Dermis microvascular lymphatic vessel endothelial cell (primary cell): ENCODE measurements around the gene GP1BB. TPM values are rescaled to one million over a fixed set of nuclear protein-coding genes. Genes with fewer than 3 reads are reported as not detected.
"Not testable (repeated sequence)": the region's sequence is repeated elsewhere in the genome, so short reads cannot be mapped to it uniquely, and the experiment has no call there.

Experiments
- DNase-seq, 2 donors: peaks; one replicate each; pipeline versions ENCODE4 v3.0.0 to v3.0.0-alpha.2; 2010; ENCODE audit warnings: low read depth in 2 of 2
- total RNA-seq: library from RNA; depleted of rRNA; stranded (reverse); fragments of >200 nt; gene quantifications from 2 replicates; pipeline ENCODE4 v1.2.1, GENCODE V29; 2014

Gene GP1BB
- total RNA-seq, 1 donor from 2014 or later = 2.7 TPM

DNA sequence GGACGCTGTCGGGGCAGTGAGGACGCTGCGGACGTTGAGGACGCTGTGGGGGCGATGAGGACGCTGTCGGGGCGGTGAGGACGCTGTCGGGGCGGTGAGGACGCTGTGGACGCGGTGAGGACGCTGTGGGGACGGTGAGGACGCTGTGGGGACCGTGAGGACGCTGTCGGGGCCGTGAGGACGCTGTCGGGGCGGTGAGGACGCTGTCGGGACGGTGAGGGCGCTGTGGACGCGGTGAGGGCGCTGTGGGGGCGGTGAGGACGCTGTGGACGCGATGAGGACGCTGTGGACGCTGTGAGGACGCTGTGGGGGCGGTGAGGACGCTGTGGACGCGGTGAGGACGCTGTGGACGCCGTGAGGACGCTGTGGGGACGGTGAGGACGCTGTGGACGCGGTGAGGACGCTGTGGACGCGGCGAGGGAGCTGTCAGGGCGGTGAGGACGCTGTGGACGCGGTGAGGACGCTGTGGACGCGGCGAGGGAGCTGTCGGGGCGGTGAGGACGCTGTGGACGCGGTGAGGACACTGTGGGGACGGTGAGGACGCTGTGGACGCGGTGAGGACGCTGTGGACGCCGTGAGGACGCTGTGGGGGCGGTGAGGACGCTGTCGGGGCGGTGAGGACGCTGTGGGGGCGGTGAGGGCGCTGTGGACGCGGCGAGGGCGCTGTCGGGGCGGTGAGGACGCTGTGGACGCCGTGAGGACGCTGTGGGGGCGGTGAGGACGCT is 2.9 kb downstream of the GP1BB start:
- DNase-seq = not testable (repeated sequence)

DNA sequence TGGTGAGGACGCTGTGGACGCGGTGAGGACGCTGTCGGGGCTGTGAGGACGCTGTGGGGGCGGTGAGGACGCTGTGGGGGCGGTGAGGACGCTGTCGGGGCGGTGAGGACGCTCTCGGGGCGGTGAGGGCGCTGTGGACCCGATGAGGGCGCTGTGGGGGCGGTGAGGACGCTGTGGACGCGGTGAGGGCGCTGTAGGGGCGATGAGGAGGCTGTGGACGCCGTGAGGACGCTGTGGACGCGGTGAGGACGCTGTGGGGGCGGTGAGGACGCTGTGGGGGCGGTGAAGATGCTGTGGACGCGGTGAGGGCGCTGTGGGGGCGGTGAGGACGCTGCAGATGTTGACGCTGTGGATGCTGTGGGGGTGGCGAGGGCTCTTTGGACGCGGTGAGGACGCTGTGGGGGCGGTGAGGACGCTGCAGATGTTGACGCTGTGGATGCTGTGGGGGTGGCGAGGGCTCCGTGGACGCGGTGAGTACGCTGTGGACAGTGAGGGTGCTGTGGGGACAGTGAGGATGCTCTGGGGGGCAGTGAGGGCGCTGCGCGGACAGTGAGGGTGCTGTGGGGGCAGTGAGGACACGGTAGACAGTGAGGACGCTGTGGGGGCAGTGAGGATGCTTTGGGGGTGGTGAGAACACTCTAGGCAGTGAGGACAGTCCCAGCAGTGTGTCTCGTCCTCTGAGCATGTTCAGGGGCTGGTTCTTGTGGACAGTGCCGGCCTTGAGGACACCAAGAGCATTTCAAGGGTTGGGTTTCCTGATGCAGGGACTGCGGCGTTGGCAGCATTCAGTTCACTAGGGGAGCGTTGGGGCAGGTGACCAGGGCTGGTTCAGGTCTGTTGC is 4.2 kb downstream of the GP1BB start:
- no peak for DNase-seq

DNA sequence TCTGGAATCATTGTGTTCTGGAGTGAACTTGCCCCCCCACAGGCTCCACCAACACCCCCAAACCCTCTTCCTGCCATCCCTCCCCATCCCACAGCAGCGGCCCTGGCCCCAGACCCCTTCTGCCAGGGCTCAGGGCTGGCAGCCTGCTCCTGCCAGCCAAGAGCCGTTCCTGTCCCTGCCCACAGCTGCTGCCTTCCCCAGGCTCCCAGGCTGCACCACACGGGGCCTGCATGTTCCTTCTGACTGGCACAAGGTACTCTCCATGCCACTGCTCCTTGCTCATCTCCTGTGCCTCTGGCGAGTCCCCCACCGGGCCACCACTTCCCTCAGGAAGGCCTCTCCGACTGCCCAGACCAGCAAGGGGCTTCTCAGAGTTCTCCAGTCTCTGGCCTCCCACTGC is 4.9 kb downstream of the GP1BB start:
- no peak for DNase-seq

DNA sequence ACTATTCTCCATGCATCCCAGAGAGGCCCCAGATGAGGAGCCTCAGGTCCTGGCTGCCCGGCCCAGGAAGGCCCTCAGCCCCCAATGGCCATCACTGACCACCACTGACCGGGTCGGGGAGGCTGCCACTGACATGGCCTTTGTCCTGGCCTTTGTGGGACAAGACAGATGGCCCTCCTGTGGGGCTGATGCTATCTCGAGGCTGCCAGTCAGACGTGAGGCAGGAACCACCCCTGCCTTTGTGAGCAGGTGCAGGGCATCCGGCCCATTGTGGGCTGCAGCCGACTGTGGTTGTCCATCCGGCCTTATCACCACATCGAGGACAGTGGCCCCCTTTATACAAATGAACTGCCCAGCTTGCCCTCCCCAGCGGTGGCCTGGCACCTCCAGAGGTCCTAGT is 5.5 kb downstream of the GP1BB start:
- no peak for DNase-seq

GRCh38 chr22:19729507-19729906 is 6.2 kb downstream of the GP1BB start:
- DNase-seq = no peak

DNA sequence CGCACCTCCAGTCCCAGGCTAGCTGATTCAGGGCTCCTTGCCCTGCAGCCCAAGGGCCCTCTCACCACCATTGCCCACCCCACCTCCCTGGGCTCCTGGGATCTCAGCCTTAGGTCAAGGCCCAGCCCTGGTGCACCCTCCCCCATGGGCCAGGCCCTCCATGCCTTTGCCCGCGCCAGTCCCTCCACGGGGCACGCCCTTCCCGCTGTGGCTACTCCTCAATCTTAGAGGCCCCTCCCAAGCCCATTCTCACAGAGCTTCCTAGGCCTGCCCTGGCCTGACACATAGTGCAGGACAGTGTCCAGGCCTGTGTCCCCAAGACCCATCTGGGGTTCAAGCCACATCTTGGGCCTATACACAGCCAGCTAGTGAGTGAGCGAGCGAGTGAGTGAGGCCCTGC is 6.9 kb downstream of the GP1BB start:
- no peak for DNase-seq

GRCh38 chr22:19730655-19731360 is 7.5 kb downstream of the GP1BB start:
- peak; percentile 55 to 76 for DNase-seq

- no peak for DNase-seq
Observed at GRCh38 chr22:19731361-19732135, 8.2 kb downstream of the GP1BB start.

DNA sequence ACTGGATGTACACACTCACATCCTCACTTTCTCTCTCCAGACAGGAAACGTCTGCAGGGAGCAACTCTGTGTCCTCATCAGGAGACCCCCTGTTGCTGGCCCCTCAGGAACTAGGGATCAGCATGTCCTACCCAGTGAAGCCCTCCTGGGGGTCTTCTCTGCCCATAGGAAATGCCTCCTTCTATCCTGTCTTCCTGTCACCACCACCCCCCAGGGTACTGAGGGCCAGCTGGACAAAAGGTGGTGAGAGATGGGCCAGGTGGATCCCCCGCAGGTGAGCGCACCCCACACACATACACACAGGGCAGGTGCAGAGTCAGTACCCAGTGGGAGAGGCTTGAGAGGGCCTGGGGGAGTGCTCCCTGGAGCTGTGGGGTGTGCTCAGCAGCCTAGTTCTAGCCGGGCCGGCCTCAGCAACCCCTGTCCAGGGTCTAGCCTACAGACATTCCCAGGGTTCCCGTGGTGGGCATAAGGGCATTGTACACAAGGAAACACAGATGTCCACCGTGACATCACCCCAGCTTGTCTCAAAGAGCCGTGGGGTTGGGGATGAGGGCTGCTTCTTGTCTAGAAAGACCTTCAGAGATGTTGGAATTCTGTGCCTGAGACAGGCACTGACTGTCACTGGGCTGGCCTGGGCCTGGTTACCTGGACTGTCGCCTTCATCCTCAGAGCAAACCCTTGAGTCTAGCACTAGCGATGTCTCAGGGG is 9.2 kb downstream of the GP1BB start:
- DNase-seq = no peak

DNA sequence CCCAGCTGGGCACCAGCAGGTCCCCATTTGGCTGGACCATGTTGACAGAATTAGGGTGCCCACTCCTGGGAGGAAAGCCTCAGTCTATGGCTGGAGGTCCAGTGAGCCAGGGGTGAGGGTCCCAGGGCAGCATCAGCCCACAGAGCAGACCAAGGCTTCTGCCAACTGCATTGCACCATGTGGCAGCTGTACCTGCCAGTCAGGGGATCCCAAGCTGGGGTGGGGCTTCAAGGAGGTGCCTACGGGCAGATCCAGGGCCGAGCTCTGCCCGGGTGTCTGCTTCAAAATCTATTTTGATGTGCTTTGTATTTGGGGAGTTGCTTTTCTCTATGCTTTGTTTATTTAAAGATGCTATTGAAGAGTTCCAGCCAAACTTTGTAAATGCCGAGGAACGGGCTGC is 10.4 kb downstream of the GP1BB start:
- DNase-seq = no peak

DNA sequence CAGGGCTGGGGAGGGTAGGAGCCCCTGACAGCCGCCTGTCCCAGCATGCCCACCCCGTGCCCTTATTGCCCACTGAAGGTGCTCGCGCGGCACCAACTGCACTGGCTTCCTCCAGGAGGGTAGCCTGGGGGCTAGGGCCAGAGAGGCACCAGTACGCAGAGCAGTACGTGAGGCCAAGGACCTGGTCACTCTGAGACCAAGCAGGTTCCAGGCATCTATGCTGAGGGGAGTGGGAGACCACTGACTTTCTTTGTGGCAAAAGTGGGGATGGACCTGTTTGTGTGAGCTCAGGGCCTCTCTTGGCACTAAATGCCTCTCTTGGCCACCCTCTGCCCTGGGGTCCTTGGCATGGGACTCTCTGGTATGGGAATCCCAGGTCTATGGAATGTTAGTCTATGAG is 10.8 kb downstream of the GP1BB start:
- DNase-seq = no peak

GRCh38 chr22:19734837-19735382 is 11.6 kb downstream of the GP1BB start:
- no peak for DNase-seq

- no peak for DNase-seq
Observed at GRCh38 chr22:19735665-19736510, 12.5 kb downstream of the GP1BB start.

- DNase-seq = no peak
Observed at GRCh38 chr22:19737846-19738663, 14.7 kb downstream of the GP1BB start.

DNA sequence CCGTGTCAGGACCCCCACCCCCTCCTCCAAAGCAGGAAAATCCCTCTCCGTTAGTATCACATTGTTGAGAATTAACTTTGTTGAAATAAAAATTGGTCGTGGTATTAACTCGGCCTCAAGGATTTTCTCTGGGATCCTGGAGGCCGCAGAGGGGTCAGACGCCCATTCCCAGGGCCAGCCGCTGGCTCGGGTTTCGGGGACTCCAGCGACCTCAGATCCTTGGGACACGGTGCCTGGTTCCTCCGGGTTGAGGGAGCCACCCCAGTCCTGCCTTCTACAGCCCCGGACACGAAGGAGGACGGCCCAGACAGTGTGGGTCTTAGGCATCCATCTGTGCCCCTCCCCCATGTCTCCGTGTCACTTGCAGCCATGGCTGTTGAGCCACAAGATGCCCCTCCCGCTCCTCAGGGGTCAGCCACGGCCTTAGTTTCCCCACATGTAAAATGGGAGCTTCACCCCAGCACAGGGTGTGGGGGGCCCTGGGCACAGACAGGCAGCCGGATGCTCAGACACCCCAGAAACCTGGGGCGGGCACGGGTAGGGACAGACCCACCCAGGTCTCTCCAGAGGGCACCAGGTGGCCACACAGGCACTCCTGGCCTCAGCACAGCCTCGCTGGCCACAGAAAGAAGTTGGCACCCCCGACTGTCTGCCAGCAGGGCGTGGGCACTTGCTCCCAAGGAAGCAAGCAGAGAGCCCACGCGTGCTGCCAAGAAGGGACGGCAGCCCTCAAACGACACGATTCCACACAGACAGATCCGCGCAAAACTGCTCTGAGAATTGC is 15.5 kb downstream of the GP1BB start:
- DNase-seq = no peak

DNA sequence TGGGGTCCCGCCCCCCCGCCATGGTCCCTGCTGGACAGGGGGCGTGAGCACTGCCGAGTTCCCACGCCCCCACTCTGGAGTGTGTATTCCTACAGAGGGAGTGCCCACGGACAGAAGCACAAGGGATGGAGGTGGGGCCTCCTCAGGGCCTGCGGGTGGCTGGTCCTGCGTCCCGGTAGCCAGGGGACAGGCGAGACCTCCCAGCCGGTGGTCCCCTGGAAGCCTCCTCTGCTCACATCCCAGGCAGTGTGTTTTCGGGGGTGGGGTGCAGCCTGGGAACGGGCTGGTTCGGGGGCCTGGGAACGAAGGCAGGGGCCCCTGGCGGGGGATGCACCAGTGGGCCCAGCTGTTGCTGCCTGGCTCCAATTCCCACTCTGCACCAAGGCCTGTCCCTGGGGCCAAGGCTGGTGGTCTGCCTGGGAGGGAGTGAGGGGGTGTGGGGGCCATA is 16.1 kb downstream of the GP1BB start:
- DNase-seq = no peak

- no peak for DNase-seq
Observed at GRCh38 chr22:19739911-19740449, 16.6 kb downstream of the GP1BB start.

GRCh38 chr22:19740586-19740985 is 17.2 kb downstream of the GP1BB start:
- DNase-seq = no peak
